Measurements from ENCODE around the gene TBXT. TPM values are rescaled to one million over a fixed set of nuclear protein-coding genes. Genes with fewer than 3 reads are reported as not detected.

The TBXT gene
- total and polyA plus RNA-seq, 2 of the 8 experiments (the other 6 are each of a cell fraction or from before 2014, with no cell fraction given), result 0.18 to 0.24 TPM

GRCh38 chr6:166201878-166202277 is 34.2 kb upstream of the TBXT start (continued):
- TF ChIP-seq CHD7 (IDR thresholded peaks at IDR 0.05; ENCODE audit: insufficient replicate concordance, low read length) (no peak), RBBP5 (IDR thresholded peaks at IDR 0.05; ENCODE audit: borderline replicate concordance, low read depth, low read length) (no peak), SAP30 (IDR thresholded peaks at IDR 0.05; ENCODE audit: insufficient read depth, insufficient replicate concordance, low read length) (no peak), EGR1 (IDR thresholded peaks at IDR 0.05; ENCODE audit: borderline replicate concordance, low read depth, low read length) (no peak), RXRA (IDR thresholded peaks at IDR 0.05; ENCODE audit: insufficient read depth, low read depth, low read length) (no peak), JUN (IDR thresholded peaks at IDR 0.05; ENCODE audit: low read depth, low read length) (no peak), SIX5 (IDR thresholded peaks at IDR 0.05; ENCODE audit: low read depth, low read length) (no peak), MAFK (IDR thresholded peaks at IDR 0.05; ENCODE audit: low read depth, low read length) (no peak), CHD1 (IDR thresholded peaks at IDR 0.05; ENCODE audit: low read depth, low read length) (no peak)
- TF ChIP-seq, protein P1, sequence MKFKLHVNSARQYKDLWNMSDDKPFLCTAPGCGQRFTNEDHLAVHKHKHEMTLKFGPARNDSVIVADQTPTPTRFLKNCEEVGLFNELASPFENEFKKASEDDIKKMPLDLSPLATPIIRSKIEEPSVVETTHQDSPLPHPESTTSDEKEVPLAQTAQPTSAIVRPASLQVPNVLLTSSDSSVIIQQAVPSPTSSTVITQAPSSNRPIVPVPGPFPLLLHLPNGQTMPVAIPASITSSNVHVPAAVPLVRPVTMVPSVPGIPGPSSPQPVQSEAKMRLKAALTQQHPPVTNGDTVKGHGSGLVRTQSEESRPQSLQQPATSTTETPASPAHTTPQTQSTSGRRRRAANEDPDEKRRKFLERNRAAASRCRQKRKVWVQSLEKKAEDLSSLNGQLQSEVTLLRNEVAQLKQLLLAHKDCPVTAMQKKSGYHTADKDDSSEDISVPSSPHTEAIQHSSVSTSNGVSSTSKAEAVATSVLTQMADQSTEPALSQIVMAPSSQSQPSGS (IDR thresholded peaks at IDR 0.05; ENCODE audit: low read length), result no peak

All from H1 (cell line).